ENCODE data around the gene LYPD6.

Gene LYPD6

GRCh38 chr2:149346272-149346671 is 15.9 kb downstream of the LYPD6 start:
- DNase-seq (ENCODE audit: low read depth in 1 of 2, low spot score in 1 of 2) = no peak
- no peak overlapping the region for H3K27ac ChIP-seq (replicated peaks)
- TF ChIP-seq SPI1 (IDR thresholded peaks at IDR 0.05; ENCODE audit: borderline replicate concordance, low read depth) (no peak), POLR2AphosphoS5 (IDR thresholded peaks at IDR 0.05; ENCODE audit: low read depth) (no peak), CTCF (IDR thresholded peaks at IDR 0.05; ENCODE audit: insufficient read depth, low read length) (no peak), REST (IDR thresholded peaks at IDR 0.05; ENCODE audit: insufficient replicate concordance, low read depth) (no peak)
- H3K4me3 ChIP-seq (replicated peaks; ENCODE audit: insufficient read depth, low read length) = no peak overlapping the region
- H3K27me3 ChIP-seq (ENCODE audit: insufficient read depth, poor library complexity, severe bottlenecking) = no peaks in the 10 kb centered on the region

GRCh38 chr2:149348291-149348690 is 17.9 kb downstream of the LYPD6 start:
- Histone ChIP-seq H3K4me3 (replicated peaks; ENCODE audit: insufficient read depth, low read length) (no peak overlapping the region), H3K27me3 (ENCODE audit: insufficient read depth, poor library complexity, severe bottlenecking) (no peaks in the 10 kb centered on the region), H3K27ac (replicated peaks) (no peak overlapping the region)
- no peak for TF ChIP-seq POLR2AphosphoS5 (IDR thresholded peaks at IDR 0.05; ENCODE audit: low read depth)
- TF ChIP-seq GABPA (IDR thresholded peaks at IDR 0.05; ENCODE audit: low read depth) = no peak
- no peak for TF ChIP-seq CTCF (IDR thresholded peaks at IDR 0.05; ENCODE audit: insufficient read depth, low read length)
- TF ChIP-seq REST (IDR thresholded peaks at IDR 0.05; ENCODE audit: insufficient replicate concordance, low read depth) = no peak
- no peak for TF ChIP-seq SPI1 (IDR thresholded peaks at IDR 0.05; ENCODE audit: borderline replicate concordance, low read depth)
- DNase-seq (ENCODE audit: low read depth in 1 of 2, low spot score in 1 of 2) = no peak

GRCh38 chr2:149353421-149353820 is 23.0 kb downstream of the LYPD6 start:
- TF ChIP-seq CTCF (IDR thresholded peaks at IDR 0.05; ENCODE audit: insufficient read depth, low read length) (no peak), REST (IDR thresholded peaks at IDR 0.05; ENCODE audit: insufficient replicate concordance, low read depth) (no peak), SPI1 (IDR thresholded peaks at IDR 0.05; ENCODE audit: borderline replicate concordance, low read depth) (no peak), GABPA (IDR thresholded peaks at IDR 0.05; ENCODE audit: low read depth) (no peak), POLR2AphosphoS5 (IDR thresholded peaks at IDR 0.05; ENCODE audit: low read depth) (no peak)
- H3K4me3 ChIP-seq (replicated peaks; ENCODE audit: insufficient read depth, low read length) = no peak overlapping the region
- no peak for DNase-seq (ENCODE audit: low read depth in 1 of 2, low spot score in 1 of 2)
- no peaks in the 10 kb centered on the region for H3K27me3 ChIP-seq (ENCODE audit: insufficient read depth, poor library complexity, severe bottlenecking)
- no peak overlapping the region for H3K27ac ChIP-seq (replicated peaks)

Data from HL-60 (cell line).